ENCODE measurements around the gene USP36. TPM values are rescaled to one million over a fixed set of nuclear protein-coding genes. Genes with fewer than 3 reads are reported as not detected.
A peak's percentile ranks its signal among the peaks of the same experiment; 100 is the strongest.

The USP36 gene
- total RNA-seq, 2 donors from 2014 or later = 31.2 to 66.6 TPM

DNA sequence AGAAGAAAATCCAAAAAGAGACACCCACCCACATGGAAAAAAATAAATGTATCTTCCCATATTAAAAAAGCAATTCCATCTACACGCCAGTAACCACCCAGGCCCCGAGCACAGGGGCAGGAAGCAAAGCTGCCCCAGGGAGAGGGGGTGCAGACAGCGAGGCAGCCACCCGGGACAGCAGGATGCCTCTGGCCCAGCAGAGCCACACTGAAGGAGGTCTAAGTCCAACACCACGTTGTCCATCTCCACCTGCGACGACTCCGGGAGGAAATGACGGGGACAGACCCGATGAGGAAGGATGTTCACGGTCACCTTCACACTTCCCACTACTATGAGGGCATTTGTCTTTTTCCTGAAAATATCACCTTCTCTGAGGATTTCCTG lies 44.1 kb downstream of the USP36 start:
- WGBS = 85% methylated on average over 11 of the region's 11 CpGs
- intact Hi-C loops (cut with DNase I) = no loop called here
- H3K9me3 ChIP-seq = no peaks in the 10 kb centered on the region
- peaks cover 0 to 7% of the 10 kb centered on the region in 2 donors for H3K36me3 ChIP-seq
- no peak for DNase-seq (ENCODE audit: low spot score)
- no peak overlapping the region for H3K4me3 ChIP-seq
- no peaks in the 10 kb centered on the region for H3K27me3 ChIP-seq (replicated peaks; ENCODE audit: insufficient read depth)
- TF ChIP-seq CTCF (IDR thresholded peaks at IDR 0.05) = no peak
- no peak for TF ChIP-seq POLR2A (IDR thresholded peaks at IDR 0.05)
- no peak for TF ChIP-seq POLR2AphosphoS5 (IDR thresholded peaks at IDR 0.05)
- H3K4me1 ChIP-seq (replicated peaks) = peaks cover 12% of the 10 kb centered on the region
- H3K27ac ChIP-seq = peak overlapping the region; percentile 53 to 74

DNA sequence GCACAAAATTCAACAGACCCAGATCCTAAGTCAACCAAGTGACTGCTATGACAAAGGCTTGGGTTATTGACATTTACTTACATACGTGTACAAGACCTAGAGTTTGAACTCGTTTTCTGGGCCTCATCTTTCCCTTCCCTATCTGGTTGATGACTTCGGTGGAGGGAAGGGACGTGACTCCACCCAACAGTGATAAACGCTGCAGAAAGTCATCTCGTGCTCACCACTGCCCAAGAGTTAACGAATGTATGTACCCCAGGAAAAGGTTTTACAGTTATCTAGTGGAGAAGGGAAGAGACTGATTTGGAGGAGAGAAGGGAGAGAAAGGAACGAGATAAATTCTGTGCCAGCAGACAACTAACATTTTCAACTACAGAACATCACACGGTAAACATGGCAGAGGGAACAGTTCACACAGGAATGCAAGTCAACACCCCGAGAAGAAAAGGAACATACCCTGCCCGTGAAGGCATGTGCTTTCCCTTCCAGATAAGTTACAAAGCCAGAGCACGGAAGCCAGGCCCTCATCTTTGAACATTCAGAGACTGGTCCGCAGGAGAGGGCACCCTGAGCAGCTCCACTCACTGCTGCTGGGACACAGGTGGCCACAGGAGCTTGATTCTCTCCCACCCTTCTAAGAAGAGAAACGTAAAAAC lies 44.6 kb downstream of the USP36 start:
- no peaks in the 10 kb centered on the region for H3K27me3 ChIP-seq (replicated peaks; ENCODE audit: insufficient read depth)
- H3K4me3 ChIP-seq = no peak overlapping the region
- TF ChIP-seq CTCF (IDR thresholded peaks at IDR 0.05) = no peak
- no peak for TF ChIP-seq POLR2A (IDR thresholded peaks at IDR 0.05)
- TF ChIP-seq POLR2AphosphoS5 (IDR thresholded peaks at IDR 0.05) = peak; percentile 91
- H3K9me3 ChIP-seq = no peaks in the 10 kb centered on the region
- peak; percentile 73 for DNase-seq (ENCODE audit: low spot score)
- H3K4me1 ChIP-seq (replicated peaks) = peaks cover 12% of the 10 kb centered on the region
- H3K36me3 ChIP-seq = peaks cover 0 to 7% of the 10 kb centered on the region in 2 donors
- intact Hi-C loops (cut with DNase I) = no loop called here
- WGBS = 50% methylated on average over 14 of the region's 14 CpGs
- H3K27ac ChIP-seq = peak overlapping the region; percentile 53 to 74

- TF ChIP-seq CTCF (IDR thresholded peaks at IDR 0.05) (no peak), POLR2A (IDR thresholded peaks at IDR 0.05) (no peak), POLR2AphosphoS5 (IDR thresholded peaks at IDR 0.05) (no peak)
- H3K4me3 ChIP-seq = no peak overlapping the region
- no peak for DNase-seq (ENCODE audit: low spot score)
- 89% methylated on average over 22 of the region's 22 CpGs for WGBS
- no peaks in the 10 kb centered on the region for H3K27me3 ChIP-seq (replicated peaks; ENCODE audit: insufficient read depth)
- peak overlapping the region in 1 of 2 donors; percentile 74 for H3K27ac ChIP-seq
- intact Hi-C loops (cut with DNase I) = no loop called here
- peaks cover 12% of the 10 kb centered on the region for H3K4me1 ChIP-seq (replicated peaks)
- no peaks in the 10 kb centered on the region for H3K9me3 ChIP-seq
- peaks cover 0 to 7% of the 10 kb centered on the region in 2 donors for H3K36me3 ChIP-seq
Measured at GRCh38 chr17:78794864-78795640, 45.6 kb downstream of the USP36 start.

GRCh38 chr17:78794399-78794798 lies 46.2 kb downstream of the USP36 start:
- H3K27me3 ChIP-seq (replicated peaks; ENCODE audit: insufficient read depth) = no peaks in the 10 kb centered on the region
- DNase-seq (ENCODE audit: low spot score) = no peak
- H3K27ac ChIP-seq = no peak overlapping the region
- intact Hi-C loops (cut with DNase I) = no loop called here
- WGBS = 90% methylated on average over 16 of the region's 16 CpGs
- peaks cover 0 to 7% of the 10 kb centered on the region in 2 donors for H3K36me3 ChIP-seq
- TF ChIP-seq CTCF (IDR thresholded peaks at IDR 0.05) (no peak), POLR2AphosphoS5 (IDR thresholded peaks at IDR 0.05) (no peak), POLR2A (IDR thresholded peaks at IDR 0.05) (no peak)
- H3K4me3 ChIP-seq = no peak overlapping the region
- peaks cover 12% of the 10 kb centered on the region for H3K4me1 ChIP-seq (replicated peaks)
- no peaks in the 10 kb centered on the region for H3K9me3 ChIP-seq

All from prostate gland (tissue), 2 donors.